ENCODE data around the gene MPDZ. TPM values are rescaled to one million over a fixed set of nuclear protein-coding genes. Genes with fewer than 3 reads are reported as not detected.

The MPDZ gene
- total RNA-seq, 1 donor from 2014 or later, result not detected

DNA sequence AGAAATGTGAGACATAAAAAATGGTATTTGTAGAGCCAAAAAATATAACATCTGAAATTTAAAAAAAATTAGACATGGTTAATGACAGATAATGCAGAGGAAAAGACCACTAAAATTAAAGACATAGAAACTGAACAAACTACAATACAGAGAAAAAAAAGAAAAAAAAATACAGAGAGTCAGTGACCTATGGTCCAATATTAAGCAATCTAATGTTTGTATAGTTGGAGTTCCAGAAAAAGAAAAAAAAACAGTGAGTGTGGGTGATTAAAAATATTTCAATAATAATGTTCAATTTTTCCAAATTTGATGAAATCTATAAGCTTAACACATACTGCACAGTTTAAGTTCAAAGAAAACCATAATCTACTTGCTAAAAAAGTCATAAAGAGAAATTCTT lies 207.6 kb downstream of the MPDZ start:
- Mint-ChIP-seq H3K27ac (no peak overlapping the region), H3K4me3 (ENCODE audit: low read depth) (no peak overlapping the region), H3K9me3 (peaks cover 26% of the 10 kb centered on the region), H3K4me1 (ENCODE audit: low read depth) (no peaks in the 10 kb centered on the region), H3K27me3 (ENCODE audit: low read depth) (no peaks in the 10 kb centered on the region), H3K36me3 (ENCODE audit: low read depth) (no peaks in the 10 kb centered on the region)
- intact Hi-C loops (cut with micrococcal nuclease), result no loop called here
- DNase-seq (ENCODE audit: low spot score), result no peak

DNA sequence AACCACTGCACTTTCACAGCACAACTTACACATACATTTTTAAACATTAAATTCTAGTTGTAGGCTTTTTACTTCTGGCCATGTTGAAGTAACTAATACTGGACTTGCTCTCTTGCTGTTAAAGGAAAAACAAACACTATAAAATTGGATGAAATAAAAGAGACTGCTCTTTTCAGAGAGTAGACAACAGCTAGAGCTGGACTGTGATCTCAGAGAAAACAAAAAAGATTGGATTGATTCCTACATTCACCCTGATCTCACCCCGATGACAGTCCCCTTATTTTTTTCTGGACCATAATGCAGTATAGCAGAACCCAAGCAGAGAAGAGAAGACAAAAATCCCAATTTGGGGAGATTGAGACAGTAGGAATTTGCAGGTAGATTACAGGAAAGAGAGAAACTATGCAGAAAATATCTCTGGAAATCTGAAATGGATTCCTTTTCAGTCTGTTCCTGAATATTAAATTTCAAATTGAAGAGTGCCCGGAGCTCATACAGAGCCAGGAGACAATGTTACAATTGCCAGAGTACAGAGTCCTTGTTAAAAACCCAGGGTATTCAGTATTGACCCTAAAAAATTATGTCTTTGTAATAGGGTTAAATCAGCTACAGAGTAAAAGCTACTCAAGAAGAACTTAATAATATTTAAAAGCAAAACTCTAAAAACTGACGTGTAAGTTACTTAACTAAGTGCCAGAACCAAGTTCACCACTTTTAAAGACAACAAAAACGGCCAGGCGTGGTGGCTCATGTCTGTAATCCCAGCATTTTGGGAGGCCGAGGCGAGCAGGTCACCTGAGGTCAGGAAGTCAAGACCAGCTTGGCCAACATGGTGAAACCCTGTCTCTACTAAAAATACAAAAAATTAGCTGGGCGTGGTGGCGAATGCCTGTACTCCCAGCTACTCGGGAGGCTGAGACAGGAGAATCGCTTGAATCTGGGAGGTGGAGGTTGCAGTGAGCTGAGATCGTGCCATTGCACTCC lies 208.6 kb downstream of the MPDZ start:
- H3K27ac Mint-ChIP-seq, result no peak overlapping the region
- peaks cover 28% of the 10 kb centered on the region for H3K9me3 Mint-ChIP-seq
- no peak overlapping the region for H3K4me3 Mint-ChIP-seq (ENCODE audit: low read depth)
- intact Hi-C loops (cut with micrococcal nuclease), result no loop called here
- H3K36me3 Mint-ChIP-seq (ENCODE audit: low read depth), result no peaks in the 10 kb centered on the region
- H3K27me3 Mint-ChIP-seq (ENCODE audit: low read depth), result no peaks in the 10 kb centered on the region
- DNase-seq (ENCODE audit: low spot score), result no peak
- H3K4me1 Mint-ChIP-seq (ENCODE audit: low read depth), result no peaks in the 10 kb centered on the region

DNA sequence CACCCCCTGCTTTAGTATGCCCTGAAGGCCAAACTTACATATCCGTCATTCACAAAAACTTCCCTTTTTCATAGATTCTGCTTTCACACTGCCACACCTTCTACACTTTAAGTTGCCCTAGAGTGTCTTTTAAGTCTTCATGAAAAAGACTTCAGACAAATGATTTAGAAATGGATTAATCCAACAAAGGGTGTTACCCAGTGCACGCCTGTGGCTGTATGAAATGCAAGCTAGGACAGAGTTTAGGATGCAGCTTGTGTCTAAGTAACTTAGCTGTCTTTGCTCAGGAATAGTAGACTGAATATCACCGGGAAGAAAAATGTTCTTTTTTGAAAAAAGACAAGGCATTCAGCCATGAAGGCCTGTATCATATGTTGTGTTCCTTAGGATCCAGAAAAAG lies 210.0 kb downstream of the MPDZ start:
- DNase-seq (ENCODE audit: low spot score), result no peak
- Mint-ChIP-seq H3K27ac (no peak overlapping the region), H3K9me3 (peaks cover 26% of the 10 kb centered on the region), H3K4me3 (ENCODE audit: low read depth) (no peak overlapping the region), H3K4me1 (ENCODE audit: low read depth) (no peaks in the 10 kb centered on the region), H3K27me3 (ENCODE audit: low read depth) (no peaks in the 10 kb centered on the region), H3K36me3 (ENCODE audit: low read depth) (no peaks in the 10 kb centered on the region)
- intact Hi-C loops (cut with micrococcal nuclease), result no loop called here

DNA sequence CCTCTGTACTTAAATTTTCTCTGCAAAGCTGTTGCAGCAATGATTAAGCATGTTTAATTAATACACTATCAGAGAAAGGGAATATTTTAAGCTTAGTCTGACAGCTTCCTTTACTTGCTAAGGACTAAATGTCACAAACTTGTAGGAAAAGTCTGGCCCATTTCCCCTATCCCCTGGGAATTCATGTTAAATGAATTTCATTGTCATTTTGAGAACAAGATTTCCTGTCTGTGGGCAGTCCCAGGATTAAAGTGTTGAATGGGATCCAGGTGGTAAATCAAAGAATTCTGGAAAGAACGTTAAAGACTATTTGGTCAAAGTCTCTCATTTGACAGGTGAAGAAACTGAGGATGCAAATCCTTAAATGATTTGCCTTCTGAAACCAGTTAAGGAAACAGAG lies 214.8 kb downstream of the MPDZ start:
- intact Hi-C loops (cut with micrococcal nuclease), result no loop called here
- no peak overlapping the region for H3K27ac Mint-ChIP-seq
- no peak overlapping the region for H3K4me3 Mint-ChIP-seq (ENCODE audit: low read depth)
- no peak for DNase-seq (ENCODE audit: low spot score)
- no peaks in the 10 kb centered on the region for H3K27me3 Mint-ChIP-seq (ENCODE audit: low read depth)
- no peaks in the 10 kb centered on the region for H3K36me3 Mint-ChIP-seq (ENCODE audit: low read depth)
- no peaks in the 10 kb centered on the region for H3K4me1 Mint-ChIP-seq (ENCODE audit: low read depth)
- H3K9me3 Mint-ChIP-seq, result peaks cover 33% of the 10 kb centered on the region

DNA sequence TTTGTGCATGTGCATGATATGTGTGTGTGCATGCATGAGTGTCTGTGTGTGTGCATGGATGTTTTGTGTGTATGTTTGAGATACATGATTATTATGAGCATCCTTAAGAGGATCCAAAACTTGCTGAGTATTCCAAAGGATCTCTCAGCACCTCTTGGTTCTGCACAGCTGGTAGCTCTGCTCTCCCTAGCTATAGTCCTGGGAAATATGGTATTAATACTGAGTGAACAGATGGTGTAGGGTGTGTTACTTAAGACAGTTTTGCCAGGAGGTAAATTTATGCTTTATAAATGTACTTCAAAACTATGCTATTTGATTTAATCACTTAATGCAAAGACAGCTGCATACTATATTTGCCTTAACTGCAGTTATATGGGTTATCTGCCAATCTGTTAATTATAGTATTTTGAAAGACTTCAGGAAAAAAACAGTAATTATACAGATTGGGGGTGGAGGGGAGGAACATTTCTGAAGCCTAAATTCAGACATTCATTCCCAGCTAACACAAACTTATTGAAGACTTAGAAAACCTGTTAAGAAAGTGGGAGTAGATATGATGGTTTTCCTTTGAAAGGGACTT lies 215.5 kb downstream of the MPDZ start:
- no peak for DNase-seq (ENCODE audit: low spot score)
- intact Hi-C loops (cut with micrococcal nuclease), result no loop called here
- Mint-ChIP-seq H3K4me1 (ENCODE audit: low read depth) (no peaks in the 10 kb centered on the region), H3K36me3 (ENCODE audit: low read depth) (no peaks in the 10 kb centered on the region), H3K27ac (no peak overlapping the region), H3K9me3 (peaks cover 29% of the 10 kb centered on the region), H3K27me3 (ENCODE audit: low read depth) (no peaks in the 10 kb centered on the region), H3K4me3 (ENCODE audit: low read depth) (no peak overlapping the region)

DNA sequence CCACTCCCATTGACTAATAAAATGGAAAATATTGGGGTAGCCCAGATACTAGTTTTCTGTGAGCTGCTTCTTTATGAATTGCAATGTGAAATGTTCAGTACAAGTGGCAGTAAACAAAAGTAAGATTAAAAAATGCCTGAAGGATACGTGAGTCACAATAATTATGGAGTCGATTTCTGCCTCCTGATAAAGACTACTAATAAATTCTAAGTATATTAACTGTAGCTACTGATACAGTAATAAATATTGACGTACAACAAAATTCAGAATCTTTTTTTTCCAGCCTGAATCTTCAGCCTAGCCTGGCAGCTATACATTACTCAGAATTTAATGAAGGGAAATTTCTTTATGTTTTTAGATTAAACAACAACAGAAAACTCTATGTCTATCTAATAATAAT lies 218.1 kb downstream of the MPDZ start:
- intact Hi-C loops (cut with micrococcal nuclease), result no loop called here
- H3K9me3 Mint-ChIP-seq, result peaks cover 30% of the 10 kb centered on the region
- no peak overlapping the region for H3K27ac Mint-ChIP-seq
- no peaks in the 10 kb centered on the region for H3K4me1 Mint-ChIP-seq (ENCODE audit: low read depth)
- no peak for DNase-seq (ENCODE audit: low spot score)
- H3K36me3 Mint-ChIP-seq (ENCODE audit: low read depth), result no peaks in the 10 kb centered on the region
- no peak overlapping the region for H3K4me3 Mint-ChIP-seq (ENCODE audit: low read depth)
- no peaks in the 10 kb centered on the region for H3K27me3 Mint-ChIP-seq (ENCODE audit: low read depth)

Data from activated T-helper 2 cell treated with anti-CD3 and anti-CD28 coated beads, Interferon-gamma antibody, Interleukin-2, Interleukin-4, amounts not matched to agents 10 μg/mL and 5 μg/mL and 100 μg/mL, durations not matched to agents 14 hours and 24 hours and 36 hours (primary cell).